AG08396 (cell line): Measurements from ENCODE around the gene LTBP2.
A peak's percentile ranks its signal among the peaks of the same experiment; 100 is the strongest.

Experiments
- DNase-seq: peaks from one replicate; pipeline ENCODE4 v3.0.0; 2012; ENCODE audit warnings: low spot score, mixed read lengths

The LTBP2 gene

DNA sequence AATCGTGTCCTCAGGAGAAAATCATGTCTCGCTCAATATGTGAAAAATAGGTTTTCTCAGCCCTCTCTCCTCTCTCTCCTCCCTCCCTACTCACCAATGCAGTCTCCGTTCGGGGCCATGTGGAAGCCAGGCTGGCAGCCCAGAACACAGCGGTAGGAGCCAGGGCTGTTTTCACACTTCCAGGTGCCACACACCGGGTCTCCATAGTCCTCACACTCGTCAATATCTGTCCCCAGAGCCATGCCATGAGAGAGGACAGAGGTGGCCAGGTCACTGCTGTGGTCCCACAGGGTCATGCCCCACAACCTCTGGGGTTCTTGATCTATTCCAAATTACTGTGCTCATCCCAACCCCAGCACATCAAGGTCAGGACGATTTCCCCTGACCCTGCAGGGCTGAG lies 105.0 kb downstream of the LTBP2 start:
- no peak for DNase-seq

DNA sequence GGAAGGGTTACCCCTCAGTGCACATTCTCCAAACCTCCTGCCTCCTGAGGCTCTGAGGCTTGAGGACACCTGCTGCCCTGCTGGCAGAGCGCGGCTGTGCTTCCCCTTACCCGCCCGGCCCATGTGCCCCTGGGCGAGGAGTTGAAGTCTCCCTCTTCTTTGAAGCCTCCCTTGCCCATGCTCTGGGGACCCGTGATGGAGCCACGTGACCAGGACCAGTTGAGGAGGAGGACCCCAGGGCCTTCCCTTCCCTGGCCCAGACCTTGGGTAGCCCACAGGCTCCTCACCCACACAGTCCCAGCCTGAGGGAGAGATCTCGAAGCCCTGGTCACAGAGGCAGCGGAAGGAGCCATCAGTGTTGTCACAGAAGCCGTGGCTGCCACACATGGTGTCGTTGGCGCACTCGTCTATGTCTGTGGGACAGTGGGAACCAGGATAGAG lies 105.6 kb downstream of the LTBP2 start:
- no peak for DNase-seq

DNA sequence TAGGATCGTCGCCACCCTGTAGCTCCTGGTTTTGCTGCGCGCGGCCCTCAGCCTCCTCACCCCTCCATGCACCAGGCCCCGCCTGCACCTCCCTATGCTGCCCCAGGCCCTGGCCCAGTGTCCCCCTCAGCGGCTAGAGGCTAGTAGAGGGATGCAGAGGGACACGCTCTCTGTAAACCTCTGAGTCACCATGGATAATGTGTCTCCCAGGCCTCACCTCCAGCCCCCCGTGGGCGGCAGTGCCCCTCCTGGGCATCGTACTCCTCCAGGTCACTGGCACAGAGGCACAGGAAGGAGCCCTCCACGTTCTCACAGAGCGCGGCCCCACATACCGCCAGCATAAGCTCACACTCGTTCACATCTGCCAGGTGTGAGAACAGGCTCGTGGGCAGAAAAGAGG lies 106.2 kb downstream of the LTBP2 start:
- no peak for DNase-seq

DNA sequence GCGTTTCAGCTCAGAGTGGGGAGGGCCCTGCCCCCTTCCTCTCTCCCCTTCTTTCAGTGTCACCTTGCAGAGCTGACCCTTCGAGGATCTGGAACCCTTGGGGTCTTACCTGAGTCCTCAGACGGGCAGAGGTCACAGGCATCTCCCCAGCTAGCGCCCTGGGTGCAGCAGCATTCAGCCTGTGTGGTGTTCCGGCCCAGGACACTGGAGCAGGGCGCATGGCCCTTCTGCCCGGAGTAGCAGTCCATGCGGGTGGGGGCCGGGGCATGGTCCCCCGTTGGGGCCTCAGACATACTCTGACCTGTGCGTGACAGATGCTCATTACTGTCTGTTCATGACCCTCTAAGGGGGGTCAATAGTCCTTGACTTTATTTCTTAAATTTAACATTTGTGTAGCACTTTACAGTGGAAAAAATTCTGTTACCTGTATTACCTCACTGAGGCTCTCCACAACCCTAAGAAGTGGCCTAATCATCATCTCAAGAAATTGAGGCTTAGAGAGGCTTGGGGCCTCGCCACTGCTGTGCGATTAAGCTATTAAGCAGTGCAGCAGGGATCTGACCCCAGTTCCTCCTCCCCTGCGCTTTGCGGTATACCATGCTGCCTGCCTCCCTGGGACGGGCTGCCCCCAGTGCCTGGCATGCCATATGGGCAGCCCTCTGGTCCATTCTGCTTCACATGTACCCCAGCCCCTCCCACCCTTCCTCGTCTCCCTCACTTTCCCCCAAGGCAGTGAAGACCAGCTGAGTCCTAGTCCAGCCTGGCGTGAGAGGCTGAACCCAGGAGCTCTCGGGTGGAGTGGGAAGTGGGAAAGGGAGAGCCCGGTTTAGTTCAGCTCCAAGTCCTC lies 106.9 kb downstream of the LTBP2 start:
- DNase-seq: no peak

DNA sequence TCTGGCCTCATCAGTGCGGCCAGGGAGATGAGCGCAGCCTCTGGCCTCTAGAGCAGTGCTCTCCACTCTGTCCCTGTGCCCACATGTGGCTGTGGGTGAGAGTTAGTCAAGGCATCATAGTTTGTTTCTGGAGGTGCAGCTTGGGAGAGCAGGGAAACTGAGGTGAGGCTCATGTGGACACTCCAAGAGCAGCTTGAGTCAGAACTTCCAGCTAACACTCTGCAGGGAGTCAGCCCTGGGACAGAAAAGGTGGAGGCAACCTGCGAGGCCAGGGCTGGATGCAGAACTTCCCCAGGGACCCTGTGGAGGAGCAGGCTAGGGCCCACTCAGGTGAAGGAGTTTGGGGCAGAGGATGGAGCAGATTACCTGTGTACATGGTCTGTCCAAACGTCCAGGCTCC lies 107.6 kb downstream of the LTBP2 start:
- no peak for DNase-seq

DNA sequence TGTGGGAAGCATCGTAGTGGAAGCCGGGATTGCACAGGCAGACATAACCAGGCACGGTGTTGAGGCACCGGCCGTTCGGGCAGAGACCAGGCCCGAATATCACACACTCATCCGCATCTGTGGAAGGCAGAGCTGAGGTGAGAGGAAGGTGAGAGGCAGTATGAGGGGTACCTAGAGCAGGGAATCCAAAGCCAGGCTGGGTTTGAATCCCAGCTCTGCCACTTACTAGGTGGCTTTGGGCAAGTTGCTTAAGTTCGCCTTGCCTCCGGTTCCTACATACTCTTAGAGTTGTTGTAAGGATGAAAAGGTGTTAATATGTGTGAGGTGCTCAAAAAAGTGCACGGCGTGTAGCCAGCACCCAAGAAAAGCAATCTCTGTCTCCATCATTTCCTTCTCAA lies 108.1 kb downstream of the LTBP2 start:
- DNase-seq: no peak

DNA sequence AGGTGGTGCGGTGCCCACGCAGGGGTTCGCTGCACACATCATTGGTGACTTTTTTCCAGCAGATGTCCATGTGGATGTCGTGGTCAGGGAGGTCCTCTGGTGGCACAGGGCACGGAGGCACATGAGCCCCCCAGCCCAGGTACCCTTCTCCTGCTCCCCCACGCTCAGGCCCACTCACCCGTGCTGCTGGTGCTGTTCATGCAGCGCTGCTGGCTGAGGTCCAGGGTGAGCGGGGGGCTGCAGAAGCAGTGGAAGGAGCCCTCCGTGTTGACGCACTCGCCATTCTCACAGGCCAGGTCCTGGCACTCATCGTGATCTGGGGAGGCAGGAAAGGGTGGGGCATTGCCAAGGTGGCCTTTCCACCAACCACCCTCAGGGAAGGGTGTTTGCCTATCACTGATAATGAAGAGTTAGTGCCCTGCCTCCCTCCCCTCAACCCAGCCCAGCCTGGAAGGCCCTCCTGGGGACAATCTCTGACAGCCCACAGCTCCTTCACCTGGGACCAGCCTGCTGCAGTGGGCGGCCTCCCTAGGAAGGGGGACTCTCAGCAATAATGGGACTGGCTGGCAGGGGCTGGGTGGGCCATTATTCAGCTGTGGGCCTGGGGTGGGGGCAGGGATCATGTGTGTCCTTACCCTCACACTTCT lies 108.6 kb downstream of the LTBP2 start:
- no peak for DNase-seq

DNA sequence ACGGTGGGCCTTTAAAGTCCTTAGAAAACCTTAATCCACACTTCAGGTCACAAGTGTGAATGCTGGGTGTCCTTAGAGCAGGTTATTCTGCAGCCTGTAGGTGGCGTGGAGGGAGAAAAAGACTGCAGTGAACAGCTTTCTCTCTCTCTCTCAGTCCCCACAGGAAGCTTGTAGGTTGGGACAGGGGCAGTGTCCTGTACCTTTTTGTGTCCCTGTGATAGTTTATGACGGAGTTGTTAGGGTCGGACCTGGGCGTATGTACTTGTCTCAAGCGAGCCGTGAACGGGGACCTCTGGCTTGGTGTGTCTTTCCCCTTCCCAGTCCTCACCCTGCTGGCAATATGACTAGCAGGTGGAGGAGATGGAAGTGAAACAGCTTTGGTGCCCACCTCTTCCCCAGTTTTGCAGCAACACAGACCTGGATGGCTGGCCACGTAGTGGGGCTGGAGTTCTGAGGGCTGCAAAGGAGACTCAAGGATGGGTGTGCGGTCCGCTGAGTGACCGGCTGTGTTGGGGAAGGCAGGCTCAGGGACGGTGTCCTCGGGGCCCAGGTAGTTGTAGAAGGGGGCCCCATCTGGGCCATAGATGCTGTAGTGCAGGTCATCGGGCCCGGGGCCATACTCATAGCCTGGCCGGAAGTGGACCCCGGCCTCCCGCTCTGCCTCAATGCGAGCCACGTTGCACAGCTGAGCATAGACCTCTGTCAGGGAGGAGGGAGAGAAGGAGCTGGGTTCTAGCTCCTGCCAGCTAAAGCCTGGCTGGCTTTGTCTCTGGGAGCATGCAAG lies 109.6 kb downstream of the LTBP2 start:
- DNase-seq: peak; percentile 26

DNA sequence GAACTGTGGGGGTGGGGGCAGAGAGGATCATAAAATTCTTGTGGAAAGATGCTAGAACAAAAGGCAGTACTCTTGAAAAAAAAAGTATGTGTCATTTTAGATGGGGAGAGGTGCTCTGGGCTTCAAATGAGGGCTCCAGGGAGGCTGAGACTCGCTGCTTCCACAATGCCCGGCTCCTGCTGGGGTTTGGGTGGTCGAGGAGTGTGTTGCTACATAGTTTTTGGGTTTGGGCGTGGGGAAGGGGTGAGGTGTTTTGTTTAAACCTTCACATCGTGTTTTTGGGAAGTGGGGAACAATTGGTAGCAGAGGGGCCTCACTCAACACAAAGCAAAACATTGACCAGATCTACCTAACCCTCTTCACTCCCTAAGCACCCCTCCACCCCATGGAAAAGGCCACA lies 110.3 kb downstream of the LTBP2 start:
- no peak for DNase-seq

DNA sequence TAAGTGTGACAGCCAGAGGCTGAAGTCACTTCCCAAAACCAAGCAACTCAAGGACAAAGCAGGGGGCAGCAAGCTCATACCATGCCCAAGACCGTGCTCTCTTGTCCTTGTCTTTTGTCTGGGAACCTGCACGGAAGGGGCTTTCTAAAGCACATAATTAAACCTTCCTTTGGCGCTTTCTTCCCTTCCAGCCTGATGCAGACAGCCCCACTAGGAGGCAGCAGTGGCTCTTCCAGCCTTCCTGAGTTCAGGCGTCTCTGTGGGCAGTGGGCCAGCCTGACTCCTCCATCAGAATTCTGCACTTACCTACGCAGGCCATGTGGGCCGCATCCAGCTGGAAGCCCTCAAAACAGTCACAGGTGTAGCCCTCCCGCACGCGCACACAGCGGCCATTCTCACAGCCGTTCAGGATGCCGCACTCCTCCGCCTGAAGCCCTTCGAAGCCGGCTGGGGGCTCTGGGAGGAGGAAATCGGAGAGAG lies 110.9 kb downstream of the LTBP2 start:
- peak; percentile 54 for DNase-seq

DNA sequence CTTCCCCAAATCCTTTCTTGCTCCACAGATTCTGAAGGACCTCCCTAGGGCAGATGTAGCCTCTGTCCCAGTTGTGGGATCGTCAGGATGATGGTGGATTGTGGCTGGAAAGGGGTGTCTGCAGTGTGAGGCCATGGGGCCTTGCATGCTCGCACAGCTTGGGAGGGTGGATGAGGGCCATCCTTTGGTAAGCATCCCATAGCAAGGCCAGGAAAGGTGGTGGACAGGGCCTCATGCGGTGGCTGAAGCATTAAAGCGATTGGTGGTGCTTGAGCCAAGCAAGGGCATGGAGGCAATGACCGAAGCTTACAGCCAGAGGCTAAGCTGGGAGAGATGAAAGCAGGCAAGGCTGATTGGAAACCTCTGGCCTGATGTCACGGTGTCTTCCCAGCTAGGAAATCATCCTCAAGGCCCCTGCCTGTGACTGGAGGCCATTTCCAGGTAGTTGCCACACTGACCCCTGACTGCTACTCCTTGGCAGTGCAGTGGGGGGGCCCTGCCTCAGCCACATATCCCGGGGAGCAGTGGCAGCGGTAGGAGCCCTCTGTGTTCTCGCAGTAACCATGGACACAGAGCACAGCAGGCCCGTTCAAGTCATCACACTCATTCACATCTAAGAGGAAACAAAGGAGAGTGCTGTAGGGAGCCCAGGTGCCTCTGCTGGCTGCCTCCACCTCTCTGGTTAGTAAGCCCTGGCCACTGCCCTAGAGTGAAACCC lies 111.5 kb downstream of the LTBP2 start:
- no peak for DNase-seq

DNA sequence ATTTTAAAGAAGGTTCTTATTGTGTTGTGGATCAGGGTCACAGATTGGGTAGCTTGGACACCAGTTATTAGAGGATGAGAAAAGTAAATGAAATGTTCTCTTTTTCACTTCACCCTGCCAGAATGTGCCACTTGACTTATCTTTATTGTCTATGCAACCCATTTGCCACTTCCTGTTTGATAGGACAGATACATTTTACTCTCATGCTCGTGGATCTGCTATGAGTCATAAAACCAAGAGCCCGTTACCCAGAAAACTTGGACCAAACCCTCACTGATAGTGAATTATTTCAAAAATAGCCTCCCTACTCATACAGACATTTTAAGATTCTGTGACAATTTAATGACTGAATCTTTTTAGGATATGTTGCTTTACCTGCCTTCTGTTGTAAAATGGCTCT lies 116.7 kb downstream of the LTBP2 start:
- DNase-seq: no peak

DNA sequence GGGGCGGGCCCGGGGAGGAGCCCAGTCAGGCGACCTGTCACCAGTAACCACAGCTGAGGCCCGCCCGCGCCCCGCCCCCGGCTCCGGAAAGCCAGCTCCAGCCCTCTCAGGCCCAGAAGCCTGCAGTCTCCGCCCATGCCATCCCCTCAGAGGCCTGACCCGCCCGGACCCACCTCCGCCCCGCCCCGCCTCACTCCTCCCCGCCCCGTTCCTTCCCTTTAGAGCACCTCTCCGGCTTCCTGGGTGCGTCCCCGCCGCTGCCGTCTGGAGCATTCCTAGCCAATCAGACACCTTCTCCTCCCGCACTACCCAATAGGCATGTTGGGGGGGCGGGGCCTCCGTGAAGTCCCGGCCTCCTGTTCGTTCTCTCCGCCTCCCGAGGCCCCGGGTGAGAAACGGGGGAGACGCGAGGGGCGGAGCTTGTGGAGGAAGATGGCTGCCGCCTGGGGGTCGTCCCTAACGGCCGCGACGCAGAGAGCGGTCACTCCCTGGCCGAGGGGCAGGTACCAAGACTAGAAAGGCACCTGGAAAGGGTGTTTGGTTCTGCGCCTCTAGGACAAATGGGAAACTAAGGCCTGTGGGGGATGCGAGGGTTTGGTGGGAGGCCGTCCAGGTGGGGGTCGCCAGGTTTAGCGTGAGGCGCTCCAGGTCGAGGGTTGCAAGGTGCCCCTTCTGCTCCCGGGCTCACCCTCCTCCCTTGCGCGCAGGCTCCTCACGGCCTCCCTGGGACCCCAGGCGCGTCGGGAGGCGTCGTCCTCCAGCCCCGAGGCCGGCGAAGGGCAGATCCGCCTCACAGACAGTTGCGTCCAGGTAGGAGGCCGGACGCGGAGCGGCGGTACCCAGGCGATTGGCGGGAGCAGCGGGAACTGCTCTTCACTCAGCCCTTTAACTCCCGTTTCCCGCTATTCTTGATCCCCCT lies 118.4 kb downstream of the LTBP2 start, which contains the start of gene ISCA2:
Gene ISCA2 (plus strand): TSS at position 423 of the 919 bp plus-strand sequence. CDS start 10 bp downstream, at position 433.
- DNase-seq: peak; percentile 98

DNA sequence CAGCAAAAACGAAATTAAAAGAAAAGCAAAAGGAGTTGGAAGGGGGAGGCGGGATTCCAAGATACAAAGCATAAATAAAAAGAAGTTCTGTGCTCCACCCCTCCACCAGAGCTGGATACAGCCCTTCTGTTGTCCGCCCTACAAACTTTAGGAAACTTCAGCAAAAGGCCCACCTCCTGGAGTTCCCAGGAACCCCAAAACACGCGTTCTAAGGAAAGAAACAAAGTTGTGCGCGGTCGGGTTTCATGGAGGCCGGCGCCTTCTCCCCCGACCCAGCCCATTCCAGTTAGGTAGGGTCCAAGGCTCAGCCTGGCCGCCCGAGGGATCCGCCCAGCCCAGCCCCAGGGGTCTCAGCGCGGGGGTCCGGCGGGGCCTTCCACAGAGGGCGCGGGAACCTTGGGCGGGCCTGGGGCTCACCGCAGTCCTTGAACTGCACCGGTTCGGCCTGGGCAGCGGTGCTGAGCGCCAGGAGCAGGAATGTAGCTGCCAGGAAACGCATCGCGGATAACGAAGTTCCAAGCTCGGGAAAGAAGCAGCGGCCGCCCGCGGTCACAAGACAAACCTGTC lies 119.2 kb downstream of the LTBP2 start, which contains the start of gene NPC2:
Gene NPC2 (minus strand): TSS at position 530 of the 567 bp plus-strand sequence. CDS start 31 bp downstream, at position 499.
- DNase-seq: no peak

DNA sequence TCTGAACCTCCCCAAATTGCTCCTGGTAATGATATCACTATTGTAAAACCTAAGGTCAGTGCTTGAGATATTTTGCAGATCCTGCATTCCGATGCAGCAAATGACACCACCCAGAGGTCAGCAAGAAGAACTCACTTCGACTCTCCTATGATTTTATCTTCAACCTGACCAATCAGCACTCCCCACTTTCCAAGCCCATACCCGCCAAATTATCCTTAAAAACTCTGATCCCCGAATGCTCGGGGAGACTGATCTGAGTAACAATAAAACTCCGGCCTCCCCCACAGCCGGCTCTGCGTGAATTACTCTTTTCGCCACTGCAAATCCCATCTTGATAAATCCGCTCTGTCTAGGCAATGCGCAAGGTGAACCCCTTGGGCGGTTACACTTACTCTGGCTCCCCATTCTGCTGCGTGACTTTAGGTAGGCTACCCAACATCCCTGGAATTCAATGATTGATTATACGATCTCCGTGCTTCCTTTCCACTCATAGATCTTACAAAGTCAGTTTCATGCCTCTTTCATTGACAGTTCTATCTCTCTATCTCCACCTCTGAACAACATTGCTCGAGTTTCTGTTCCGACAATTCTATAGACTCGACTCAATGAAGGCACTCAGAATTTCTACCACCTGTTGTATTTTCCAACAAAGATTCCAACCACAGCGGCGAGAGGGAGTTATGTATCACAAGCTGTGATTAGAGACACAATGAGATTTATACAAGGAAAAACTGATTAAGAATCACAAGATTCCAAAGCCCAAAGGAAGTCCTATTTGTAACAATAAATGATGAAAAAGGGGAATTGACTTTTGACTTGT lies 119.9 kb downstream of the LTBP2 start:
- DNase-seq: peak; percentile 38

DNA sequence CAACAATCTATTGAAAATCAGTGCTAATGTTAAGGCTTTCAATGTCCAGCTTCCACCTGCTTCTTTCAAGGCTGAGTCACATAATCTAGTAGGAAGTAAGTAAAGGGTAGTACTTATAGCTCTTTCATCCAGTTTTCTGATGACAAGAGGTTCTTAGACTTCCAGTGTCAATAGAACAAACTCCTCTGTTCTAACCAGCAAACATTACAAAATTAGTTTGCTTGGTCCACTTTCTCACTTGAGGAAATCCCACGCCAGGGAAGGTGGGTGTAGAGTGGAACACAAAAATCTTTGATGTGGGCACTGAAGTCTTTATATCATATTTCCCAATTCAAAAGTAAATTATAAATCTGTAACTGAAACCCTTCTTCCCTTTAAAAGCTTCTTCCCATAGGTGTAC lies 121.6 kb downstream of the LTBP2 start:
- no peak for DNase-seq

DNA sequence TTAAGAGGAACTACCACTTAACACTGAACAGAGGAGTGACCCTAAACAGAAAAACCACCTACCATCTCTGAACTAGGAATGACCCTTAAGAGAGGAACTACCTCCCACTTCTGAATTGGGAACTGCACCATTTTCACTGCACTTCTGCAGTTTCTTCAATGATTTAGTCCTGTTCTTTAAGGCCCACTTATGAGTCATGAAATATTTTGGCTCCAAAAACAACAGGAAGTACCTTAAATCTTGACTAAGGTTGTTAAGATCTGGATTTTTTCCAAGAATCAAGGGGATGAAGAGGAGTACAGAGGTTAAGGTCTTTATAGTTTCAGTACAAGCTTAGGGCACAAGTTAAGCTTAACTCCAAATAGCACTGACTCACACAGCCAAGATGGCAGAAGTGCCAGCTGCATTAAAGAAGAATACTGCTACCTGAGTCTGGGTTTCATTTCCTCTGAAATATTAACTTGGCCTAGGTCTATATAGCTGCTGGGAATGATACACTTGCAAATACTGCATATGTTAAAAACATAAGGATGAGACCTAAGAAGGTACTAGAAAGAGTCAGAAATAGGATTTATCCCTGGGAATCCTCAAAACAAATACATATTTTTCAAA lies 123.1 kb downstream of the LTBP2 start:
- DNase-seq: peak; percentile 25

DNA sequence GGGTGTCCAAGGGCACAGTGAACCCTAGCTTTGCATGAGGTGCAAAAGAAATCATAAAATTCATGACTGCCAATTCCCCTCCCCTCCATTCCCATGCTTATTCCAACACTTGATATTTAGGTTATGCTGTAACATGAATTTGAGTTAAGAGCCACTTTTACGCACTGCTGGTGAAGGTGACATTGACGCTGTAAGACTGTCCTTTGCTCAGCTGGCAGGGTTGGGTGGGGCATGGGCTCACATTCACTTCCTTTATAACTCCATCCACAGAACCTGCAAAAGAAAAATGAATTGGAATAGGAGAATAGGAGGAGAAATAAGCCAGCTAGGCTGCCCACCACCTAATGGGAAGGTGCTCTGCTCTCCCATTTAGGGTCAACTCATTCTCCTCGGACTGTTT lies 125.9 kb downstream of the LTBP2 start:
- no peak for DNase-seq

DNA sequence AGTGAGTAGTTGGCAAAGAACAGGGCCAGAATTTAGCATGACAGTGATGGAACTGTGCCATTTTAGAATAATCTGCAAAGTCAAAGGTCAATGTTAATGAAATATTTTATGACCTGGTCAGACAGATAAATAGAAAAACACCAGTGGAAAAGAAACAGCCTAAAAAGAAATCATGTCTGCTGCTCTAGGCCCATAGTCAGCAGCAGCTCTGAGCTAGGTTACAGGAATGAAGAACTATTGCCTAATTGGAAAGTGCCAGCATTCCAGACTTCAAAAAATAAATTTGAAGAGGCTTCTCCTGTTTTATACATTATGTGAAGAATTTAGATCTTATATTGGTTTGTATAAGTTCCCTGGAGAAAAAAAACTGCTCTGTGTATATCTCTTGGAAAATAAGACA lies 128.7 kb downstream of the LTBP2 start:
- no peak for DNase-seq
